ENCODE measurements around the gene EHMT1.
A peak's percentile ranks its signal among the peaks of the same experiment; 100 is the strongest.

The EHMT1 gene

DNA sequence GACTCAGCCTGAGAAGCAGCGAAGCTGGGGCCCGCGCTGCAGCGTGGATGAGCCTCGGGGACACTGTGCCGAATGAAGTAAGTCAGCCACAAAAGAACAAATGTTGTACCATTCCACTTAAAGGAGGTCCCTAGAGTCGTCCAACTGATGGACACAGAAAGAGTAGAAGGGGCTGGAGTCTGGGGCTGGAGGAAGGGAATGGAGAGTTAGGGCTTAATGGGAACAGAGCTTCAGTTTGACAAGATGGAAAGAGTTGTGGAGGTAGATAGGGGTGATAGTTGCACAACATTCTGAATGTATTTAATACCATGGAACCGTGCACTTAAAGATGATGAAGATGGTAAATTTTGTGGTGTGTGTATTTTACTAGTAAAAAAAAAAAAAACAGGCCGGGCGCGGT, 119.9 kb downstream of the EHMT1 start:
- TF ChIP-seq, protein P1, sequence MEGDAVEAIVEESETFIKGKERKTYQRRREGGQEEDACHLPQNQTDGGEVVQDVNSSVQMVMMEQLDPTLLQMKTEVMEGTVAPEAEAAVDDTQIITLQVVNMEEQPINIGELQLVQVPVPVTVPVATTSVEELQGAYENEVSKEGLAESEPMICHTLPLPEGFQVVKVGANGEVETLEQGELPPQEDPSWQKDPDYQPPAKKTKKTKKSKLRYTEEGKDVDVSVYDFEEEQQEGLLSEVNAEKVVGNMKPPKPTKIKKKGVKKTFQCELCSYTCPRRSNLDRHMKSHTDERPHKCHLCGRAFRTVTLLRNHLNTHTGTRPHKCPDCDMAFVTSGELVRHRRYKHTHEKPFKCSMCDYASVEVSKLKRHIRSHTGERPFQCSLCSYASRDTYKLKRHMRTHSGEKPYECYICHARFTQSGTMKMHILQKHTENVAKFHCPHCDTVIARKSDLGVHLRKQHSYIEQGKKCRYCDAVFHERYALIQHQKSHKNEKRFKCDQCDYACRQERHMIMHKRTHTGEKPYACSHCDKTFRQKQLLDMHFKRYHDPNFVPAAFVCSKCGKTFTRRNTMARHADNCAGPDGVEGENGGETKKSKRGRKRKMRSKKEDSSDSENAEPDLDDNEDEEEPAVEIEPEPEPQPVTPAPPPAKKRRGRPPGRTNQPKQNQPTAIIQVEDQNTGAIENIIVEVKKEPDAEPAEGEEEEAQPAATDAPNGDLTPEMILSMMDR (conservative IDR thresholded peaks at IDR 0.05; ENCODE audit: low read depth) = no peak
- POLR2A ChIA-PET (ENCODE audit: low non-redundant PET) = no interaction called here
- H3K27ac ChIP-seq = no peak overlapping the region
- no peak for DNase-seq (ENCODE audit: low spot score)
- CTCF ChIA-PET = interaction anchor here (1.0 kb wide), 1 partner anchor 41 kb away, joined by 3 read pairs; no protein-coding TSS in a partner anchor

DNA sequence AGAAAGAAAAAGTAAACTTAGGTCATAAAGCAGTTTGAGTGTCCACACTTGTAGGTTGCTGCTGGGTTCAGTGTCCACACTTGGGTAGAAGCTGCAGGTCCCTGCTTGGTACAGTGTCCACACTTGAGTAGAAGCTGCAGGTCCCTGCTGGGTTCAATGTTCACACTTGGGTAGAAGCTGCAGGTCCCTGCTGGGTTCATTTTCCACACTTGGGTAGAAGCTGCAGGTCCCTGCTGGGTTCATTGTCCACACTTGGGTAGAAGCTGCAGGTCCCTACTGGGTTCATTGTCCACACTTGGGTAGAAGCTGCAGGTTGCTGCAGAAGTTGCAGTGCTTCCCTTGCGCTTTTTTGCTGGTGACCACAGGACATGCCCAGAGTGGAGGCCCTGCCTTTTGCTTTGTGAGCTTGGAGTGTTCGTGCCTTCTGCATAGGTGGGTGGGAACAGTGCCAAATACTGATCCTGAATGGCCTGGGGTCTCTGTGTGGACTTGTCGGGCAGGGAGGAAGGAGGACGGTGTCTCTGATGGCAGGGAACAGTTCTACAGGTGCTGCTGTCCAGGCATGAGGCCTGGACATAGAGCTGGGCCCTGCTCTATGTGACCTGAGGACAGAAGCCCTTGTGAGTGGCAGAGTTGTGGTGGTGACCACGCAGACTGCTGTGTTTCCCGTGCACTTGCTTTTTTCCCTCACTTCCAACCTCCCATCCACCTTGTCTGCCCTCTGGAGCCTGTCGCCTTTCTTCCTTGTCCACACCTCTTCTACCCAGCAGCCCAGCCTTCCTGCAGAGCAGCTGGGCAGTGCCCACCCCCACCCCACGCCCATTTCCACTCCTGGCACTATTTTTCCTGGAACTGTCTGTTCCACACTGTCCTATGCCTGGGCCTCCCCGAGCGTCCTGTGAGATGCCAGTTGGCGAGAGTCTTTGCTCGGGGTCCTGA, 120.8 kb downstream of the EHMT1 start:
- TF ChIP-seq, protein P1 (conservative IDR thresholded peaks at IDR 0.05; ENCODE audit: low read depth) = no peak
- ChIA-PET POLR2A (ENCODE audit: low non-redundant PET) (no interaction called here), CTCF (interaction anchor here (0.6 to 1.9 kb wide), 3 partner anchors 42 to 1112 kb away, joined by 3 to 6 read pairs (median 3); no protein-coding TSS in a partner anchor)
- no peak for DNase-seq (ENCODE audit: low spot score)
- H3K27ac ChIP-seq = peak overlapping the region; percentile 28

DNA sequence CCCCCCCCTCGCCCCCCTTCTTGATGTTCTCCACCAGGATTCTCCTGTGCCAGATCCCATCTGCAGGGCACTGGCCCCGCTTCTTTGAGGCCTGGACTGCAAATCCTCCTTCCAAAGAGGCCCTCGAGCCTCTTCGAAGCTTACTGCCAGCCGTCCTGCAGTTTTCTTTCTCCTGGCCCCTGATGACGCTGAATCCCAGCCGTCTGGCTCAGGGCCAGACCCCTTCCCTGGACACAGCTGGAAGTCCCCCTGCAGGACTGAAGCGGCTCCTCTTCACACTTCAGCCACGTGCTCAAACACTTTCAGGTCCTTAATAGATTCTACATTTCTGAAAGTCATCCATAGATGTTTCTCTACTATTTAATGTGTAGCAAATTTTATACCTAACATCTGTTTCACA, 121.5 kb downstream of the EHMT1 start:
- peak overlapping the region; percentile 28 for H3K27ac ChIP-seq
- TF ChIP-seq, protein P1 (conservative IDR thresholded peaks at IDR 0.05; ENCODE audit: low read depth) = no peak
- ChIA-PET CTCF (interaction anchor here (1.9 kb wide), 1 partner anchor 67 kb away, joined by 6 read pairs; no protein-coding TSS in a partner anchor), POLR2A (ENCODE audit: low non-redundant PET) (no interaction called here)
- no peak for DNase-seq (ENCODE audit: low spot score)

DNA sequence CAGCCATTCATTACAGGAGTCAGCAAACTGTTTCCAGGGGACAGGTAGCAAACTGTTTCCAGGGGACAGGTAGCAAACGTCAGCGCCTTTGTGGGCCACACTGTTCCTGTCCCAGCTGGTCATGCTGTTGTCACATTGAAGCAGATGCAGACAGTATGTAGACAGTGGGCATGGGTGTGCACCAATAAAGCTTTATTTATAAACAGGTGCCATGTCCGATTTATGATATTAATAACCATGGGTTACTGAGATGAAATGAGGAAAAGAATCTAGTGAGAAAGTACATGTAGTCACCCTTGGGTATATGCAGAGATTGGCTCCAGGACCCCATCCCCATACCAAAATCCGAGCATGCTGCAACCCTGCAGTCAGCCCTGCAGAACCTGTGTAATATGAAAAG, 122.5 kb downstream of the EHMT1 start:
- ChIA-PET CTCF (interaction anchor here (1.9 kb wide), 1 partner anchor 68 kb away, joined by 6 read pairs; no protein-coding TSS in a partner anchor), POLR2A (ENCODE audit: low non-redundant PET) (no interaction called here)
- H3K27ac ChIP-seq = no peak overlapping the region
- TF ChIP-seq, protein P1 (conservative IDR thresholded peaks at IDR 0.05; ENCODE audit: low read depth) = no peak
- no peak for DNase-seq (ENCODE audit: low spot score)

DNA sequence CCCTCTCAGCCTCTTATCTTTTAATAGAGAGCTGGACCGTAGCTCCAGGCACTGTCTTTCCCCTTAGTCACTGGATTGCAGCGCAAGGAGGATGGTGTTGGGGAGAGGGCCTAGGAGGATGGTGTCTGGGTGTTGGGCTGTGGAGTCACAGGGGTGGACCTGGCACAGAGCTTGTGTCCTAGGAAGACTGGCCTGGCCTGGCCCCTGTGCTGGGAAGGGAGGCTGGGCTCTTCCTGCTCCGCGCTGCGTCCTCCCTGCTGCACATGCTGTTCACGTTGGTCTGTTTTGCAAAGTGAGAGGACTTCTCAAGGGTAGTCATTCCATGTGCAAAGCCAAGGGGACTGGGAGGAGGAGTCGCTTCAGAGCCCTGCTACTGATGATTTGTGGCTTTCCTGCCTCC, 123.9 kb downstream of the EHMT1 start:
- DNase-seq (ENCODE audit: low spot score) = no peak
- TF ChIP-seq, protein P1 (conservative IDR thresholded peaks at IDR 0.05; ENCODE audit: low read depth) = no peak
- CTCF ChIA-PET = no interaction called here
- POLR2A ChIA-PET (ENCODE audit: low non-redundant PET) = no interaction called here
- peak overlapping the region; percentile 21 for H3K27ac ChIP-seq

DNA sequence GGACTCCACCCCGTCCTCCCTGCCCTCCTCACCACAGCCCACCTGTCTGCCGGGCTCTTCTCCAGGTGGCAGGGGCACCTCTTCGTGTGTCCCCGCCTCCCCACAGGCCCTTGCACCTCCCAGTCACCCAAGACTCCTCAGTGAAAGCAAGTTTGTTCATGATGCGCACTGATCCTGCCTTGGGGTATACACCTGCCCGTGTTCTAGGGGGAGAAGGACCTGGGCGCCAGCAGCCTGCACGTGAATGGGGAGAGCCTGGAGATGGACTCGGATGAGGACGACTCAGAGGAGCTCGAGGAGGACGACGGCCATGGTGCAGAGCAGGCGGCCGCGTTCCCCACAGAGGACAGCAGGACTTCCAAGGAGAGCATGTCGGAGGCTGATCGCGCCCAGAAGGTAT, 124.9 kb downstream of the EHMT1 start:
- ChIA-PET CTCF (interaction anchor here (0.6 to 1.6 kb wide), 3 partner anchors 30 to 124 kb away, joined by 3 to 5 read pairs (median 4); no protein-coding TSS in a partner anchor), POLR2A (ENCODE audit: low non-redundant PET) (no interaction called here)
- DNase-seq (ENCODE audit: low spot score) = no peak
- TF ChIP-seq, protein P1 (conservative IDR thresholded peaks at IDR 0.05; ENCODE audit: low read depth) = no peak
- H3K27ac ChIP-seq = peak overlapping the region; percentile 3; the same call in 1 of the 2 replicates

Data from RWPE1 (cell line).